ENCODE results near the gene MAP2K5.

MAP2K5 gene

GRCh38 chr15:67765701-67766100, 223.2 kb downstream of the MAP2K5 start:
- DNase-seq, result no peak

- no peak for DNase-seq
Observed at GRCh38 chr15:67766968-67767367, 224.5 kb downstream of the MAP2K5 start.

- DNase-seq, result no peak
Observed at GRCh38 chr15:67768313-67768977, 225.9 kb downstream of the MAP2K5 start.

GRCh38 chr15:67769497-67770357, 227.2 kb downstream of the MAP2K5 start:
- no peak for DNase-seq

DNA sequence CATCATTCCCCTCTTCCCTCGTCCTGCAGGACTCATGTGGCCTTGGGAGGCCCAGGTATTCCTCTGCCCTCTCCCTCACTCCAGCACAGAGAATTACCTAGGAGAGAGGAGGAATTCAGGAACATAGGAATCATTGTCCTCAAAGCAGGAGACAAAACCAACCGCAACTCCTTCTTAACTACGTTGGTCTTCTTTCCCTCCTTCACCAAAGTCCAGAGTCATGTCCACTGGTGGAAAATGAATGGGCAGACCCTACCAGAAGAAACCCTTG, 227.8 kb downstream of the MAP2K5 start:
- DNase-seq, result no peak

DNA sequence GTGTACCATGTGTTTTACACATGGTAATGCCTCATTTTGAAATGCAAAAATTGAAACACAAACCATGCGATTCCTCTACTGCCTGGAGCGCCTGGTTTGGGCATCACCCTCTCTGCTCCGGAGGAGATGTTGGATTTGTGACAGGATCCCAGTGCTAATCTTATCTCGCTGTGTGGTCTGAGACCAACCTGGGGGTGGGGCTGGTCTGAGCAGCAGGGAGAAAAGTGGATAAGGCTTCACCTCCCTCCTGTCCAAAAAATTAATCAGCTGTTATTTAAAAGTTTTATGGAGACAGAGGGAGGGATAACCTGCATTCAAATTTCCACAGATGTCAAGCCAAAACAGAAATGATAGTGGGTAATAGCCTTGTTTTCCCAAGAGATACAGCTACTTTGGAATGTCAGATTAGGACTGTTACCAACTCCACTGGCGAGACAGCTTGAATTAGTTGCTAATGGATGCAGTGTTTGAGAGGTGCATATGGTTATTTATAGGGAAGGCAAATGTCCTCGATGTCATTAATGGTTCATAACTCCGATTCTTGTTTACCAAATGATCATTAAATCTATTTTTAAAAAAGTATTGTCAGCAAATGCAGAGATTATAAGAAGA, 228.8 kb downstream of the MAP2K5 start:
- DNase-seq, result no peak

- no peak for DNase-seq
Observed at GRCh38 chr15:67774626-67775025, 232.1 kb downstream of the MAP2K5 start.

DNA sequence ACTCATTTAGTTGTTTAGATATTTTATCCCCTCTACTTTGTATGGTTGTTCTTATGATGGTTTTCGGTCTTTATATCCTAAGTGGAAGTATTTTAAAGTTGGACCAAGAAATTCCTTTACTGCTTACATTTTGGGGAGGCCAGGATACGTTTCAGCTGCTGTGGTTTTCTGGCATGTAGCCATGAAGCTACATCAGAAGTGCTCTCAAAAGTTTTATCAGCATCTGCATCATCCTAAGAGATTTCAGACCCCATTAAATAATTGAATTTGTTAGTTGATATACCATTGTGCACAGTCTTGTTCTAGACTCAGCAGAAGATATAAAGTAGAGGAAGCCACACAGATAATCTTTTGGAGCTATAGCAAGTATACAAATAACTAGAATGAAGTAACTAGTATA, 232.7 kb downstream of the MAP2K5 start:
- DNase-seq, result no peak

DNA sequence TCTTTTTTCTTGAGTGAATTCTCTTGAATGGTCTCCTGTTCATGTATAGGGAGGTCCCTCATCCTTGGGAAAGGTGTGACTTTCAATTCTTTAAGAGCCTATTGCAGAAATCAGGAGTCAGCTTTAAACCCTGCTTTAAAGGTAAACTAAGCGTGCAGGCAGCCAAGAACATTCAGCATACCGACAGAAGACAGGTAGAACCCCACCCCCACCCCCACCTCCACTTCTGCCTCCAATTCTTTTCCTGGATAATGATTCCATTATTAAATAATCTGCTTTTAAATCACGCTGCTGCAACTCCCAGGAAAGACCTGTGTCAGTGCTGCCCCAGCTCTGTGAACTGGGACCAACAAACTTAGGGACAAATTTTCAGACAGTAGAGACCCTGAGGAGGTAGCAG, 233.5 kb downstream of the MAP2K5 start:
- no peak for DNase-seq

DNA sequence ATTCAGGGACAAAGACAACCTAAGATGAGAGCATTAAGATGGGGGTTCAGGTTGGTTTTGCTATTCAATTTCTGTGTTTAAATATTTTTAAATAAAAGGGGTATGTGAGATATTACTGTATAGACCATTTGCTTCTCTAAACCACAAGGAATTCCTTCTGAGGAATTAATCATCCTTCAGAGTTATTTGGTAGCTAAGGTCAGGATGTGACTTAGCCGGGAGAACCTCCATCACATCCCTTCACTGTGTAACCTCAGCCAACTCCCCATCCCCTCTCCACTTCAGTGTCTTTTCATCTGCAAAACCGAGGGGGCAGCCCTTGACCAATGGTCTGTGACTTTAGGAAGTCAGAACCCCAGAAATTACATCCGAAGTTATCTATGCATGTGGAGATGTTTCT, 234.1 kb downstream of the MAP2K5 start:
- peak in 1 of 2 experiments; percentile 10 for DNase-seq

DNA sequence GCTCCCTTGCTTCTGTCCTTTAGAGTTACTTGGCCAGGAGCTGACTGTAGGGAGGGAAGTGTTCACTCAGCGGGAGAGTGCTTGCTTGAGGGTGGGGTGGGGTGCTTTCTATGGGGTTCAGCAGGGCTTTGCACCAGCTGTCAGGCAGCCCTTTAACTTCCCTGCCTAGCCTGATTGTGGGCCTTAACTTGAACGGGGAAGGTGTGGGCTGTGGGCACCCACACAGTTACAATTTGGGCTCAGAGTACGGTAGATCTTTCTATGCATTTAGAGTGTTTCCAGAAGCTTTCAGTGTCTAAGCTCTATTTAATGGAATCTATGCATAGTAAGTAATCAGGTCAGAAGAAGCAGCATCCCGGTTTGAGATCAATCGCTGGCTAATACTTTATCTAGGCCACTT, 234.6 kb downstream of the MAP2K5 start:
- DNase-seq, result no peak

- DNase-seq, result no peak
Observed at GRCh38 chr15:67777773-67778172, 235.3 kb downstream of the MAP2K5 start.

DNA sequence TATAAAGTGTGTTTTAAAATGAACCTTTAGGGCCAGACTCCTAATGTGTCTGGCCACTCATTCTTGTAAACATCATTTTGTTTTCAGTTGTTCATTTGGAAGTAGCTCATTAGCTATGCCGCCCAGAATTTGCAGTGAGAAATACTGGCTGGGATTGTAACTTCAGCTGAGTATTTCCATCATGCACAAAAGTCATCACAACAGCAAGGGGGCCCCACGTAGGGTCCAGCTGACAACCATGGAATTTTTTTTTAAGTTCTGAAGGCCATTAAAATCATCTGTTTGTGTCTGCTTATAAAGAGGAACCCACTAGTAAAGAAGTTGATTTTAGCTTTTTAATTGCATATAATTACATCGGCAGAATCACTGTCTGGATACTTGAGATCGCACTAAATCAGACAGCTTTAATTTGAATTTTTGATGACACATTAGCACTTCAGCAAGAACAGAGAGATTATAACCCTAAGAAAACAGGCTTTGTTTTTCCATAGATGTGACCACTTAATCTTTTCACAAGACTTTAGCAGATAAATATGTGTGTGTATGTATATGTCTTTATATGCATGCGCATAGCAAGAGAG, 236.6 kb downstream of the MAP2K5 start:
- DNase-seq, result no peak

DNA sequence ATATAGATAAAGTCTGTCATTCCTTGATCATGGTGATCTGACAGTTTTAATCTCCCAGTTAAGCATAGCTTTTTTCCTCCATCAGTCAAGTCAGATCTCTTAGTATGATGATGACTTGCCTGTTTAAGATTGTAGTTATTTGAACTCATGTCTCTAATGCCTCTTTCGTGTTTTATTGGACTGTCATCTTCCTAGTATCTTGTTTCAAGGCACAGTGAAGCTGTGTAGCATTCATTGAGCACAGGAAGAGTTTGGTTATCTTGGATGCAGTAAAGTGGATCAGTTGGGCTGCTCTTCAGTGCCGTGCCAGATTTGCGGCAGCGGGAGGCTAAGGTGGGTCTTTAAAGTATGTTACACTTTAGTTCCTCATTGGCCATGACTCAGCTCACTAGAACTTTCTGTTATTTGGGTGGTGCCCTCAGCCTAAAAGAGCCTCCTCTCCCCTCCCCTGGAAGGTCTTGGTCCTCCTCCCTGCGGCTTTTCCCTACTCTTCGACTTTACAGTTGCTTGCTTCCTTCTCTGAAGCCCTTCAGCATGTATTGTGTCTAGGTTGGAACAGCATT, 237.1 kb downstream of the MAP2K5 start:
- DNase-seq, result no peak

DNA sequence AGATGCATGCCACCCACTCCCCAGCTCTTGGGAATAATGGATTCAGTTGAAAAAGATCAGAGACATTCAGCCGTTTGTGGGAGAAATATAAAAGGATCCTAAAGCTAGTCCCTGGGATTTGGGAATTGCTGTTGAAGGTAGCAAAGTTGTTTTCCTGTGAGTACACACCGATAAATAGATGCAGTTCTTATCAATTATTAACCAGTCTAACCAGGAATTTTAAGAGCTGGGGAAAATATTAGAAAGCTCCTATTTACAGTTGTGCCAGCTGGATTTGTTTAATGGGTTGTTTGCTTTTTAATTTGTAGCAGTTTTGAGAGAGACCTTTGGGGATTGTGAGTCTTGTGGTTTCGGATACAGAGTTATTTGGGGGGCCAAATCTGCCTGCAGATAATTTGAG, 238.6 kb downstream of the MAP2K5 start:
- no peak for DNase-seq

GRCh38 chr15:67781907-67782690, 239.6 kb downstream of the MAP2K5 start:
- DNase-seq, result no peak

DNA sequence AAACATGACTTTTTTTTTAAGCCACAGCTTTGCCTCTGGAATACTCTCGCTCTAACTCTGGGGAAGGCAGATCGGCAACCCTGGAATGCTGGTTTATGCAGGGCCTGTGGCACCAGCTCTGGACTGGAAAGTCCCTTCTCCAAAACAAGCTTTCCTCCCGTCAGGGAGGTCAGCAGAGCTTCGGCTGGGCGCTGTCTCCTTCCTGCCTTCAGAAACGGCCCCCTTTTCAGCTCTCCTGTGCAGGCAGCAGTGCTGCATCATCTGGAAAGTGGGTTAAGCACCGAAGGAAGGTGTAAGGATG, 240.1 kb downstream of the MAP2K5 start:
- no peak for DNase-seq

- DNase-seq, result no peak
Observed at GRCh38 chr15:67783303-67783702, 240.8 kb downstream of the MAP2K5 start.

DNA sequence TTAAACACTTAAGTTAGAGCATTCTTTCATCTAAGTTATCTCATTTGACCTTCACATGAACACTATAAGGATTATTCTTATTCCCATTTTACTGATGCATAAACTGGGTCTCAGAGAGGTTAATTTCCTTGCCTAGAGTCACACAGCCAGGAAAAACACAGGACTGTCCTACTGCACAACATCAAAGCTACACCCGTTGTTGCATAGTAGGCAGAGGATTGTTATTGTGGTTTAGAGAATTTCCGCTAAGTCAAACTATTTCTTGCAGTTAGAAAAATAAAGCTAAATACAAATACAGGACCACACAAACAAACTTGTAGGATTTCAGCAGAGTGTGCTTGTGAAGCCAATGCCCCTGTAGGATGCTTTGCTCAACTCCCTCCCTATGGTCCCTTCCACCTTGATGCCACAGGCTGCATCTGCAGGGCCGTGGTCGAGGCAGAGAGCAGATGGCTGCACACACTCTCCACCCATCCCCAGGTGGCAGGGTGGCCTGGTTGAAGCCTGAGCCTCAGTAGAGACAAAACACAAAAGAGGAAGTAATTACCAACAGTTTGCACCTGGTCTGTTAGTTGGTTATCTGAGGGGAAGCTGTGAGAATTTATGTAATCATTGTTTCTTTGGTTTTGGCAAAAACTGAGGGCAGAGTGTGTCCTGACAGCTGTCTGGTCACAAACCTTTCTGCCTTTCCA, 241.7 kb downstream of the MAP2K5 start:
- DNase-seq, result no peak

GRCh38 chr15:67784856-67785430, 242.4 kb downstream of the MAP2K5 start:
- no peak for DNase-seq

DNA sequence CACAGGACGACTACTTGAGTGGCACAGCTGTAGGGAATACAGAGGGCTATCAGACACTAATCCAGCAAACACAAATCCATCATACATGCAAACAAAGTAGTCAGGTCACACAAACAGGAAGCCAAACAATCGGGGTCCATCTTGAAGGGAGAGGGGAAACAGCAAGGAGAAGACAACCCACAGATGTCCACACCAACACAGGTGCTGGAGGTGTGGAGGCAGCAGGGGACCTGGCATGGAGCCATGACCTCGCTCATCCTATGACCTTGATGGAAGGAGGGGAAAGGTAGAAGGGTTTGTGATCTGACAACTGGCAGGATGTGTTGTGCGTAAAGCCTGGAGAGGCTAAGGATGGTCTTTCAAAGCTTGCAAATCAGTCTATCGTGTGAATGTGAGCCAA, 242.9 kb downstream of the MAP2K5 start:
- no peak for DNase-seq

- DNase-seq, result no peak
Observed at GRCh38 chr15:67786646-67787045, 244.1 kb downstream of the MAP2K5 start.
